ENCODE results near the gene TNFRSF1B.

TNFRSF1B gene

GRCh38 chr1:12208764-12209494, 42.1 kb downstream of the TNFRSF1B start:
- DNase-seq (ENCODE audit: low spot score): peak; percentile 88
- Histone ChIP-seq H2BK12ac (ENCODE audit: low read length) (no peak overlapping the region), H3K9me3 (replicated peaks in 1 of 2; ENCODE audit: control insufficient read depth in 2 of 2, insufficient read depth in 1 of 2, low read depth in 1 of 2, low read length in 2 of 2) (no peaks in the 10 kb centered on the region), H3K4ac (ENCODE audit: low read length) (no peak overlapping the region), H2BK15ac (ENCODE audit: low read length) (no peak overlapping the region), H2BK120ac (ENCODE audit: low read depth, low read length) (no peak overlapping the region), H2AFZ (ENCODE audit: low read length) (peak overlapping the region; percentile 62), H2BK5ac (ENCODE audit: low read length) (no peak overlapping the region), H3K27me3 (ENCODE audit: control insufficient read depth in 3 of 3, insufficient read depth in 3 of 3, low read depth in 1 of 3, low read length in 3 of 3) (peaks cover 0 to 2% (median 0%) of the 10 kb centered on the region in 3 experiments), H4K8ac (ENCODE audit: low read depth, low read length) (no peak overlapping the region), H2AK5ac (ENCODE audit: low read depth, low read length) (peak overlapping the region; percentile 28), H3K9ac (ENCODE audit: low read depth, low read length, poor library complexity) (no peak overlapping the region), H3K18ac (ENCODE audit: low read length) (peak overlapping the region; percentile 22), H4K91ac (ENCODE audit: low read depth, low read length, poor library complexity) (no peak overlapping the region), H3K4me3 (ENCODE audit: low read length in 2 of 2) (no peak overlapping the region), H3K4me2 (ENCODE audit: insufficient read depth, low read length, poor library complexity, severe bottlenecking) (no peak overlapping the region), H3K4me1 (ENCODE audit: control insufficient read depth in 2 of 2, insufficient read depth in 1 of 2, low read depth in 1 of 2, low read length in 2 of 2) (peaks cover 8 to 11% of the 10 kb centered on the region in 2 donors), H3K23ac (ENCODE audit: low read depth, low read length, poor library complexity) (no peak overlapping the region), H3K36me3 (replicated peaks in 1 of 2; ENCODE audit: control insufficient read depth in 2 of 2, insufficient read depth in 2 of 2, low read length in 2 of 2) (no peaks in the 10 kb centered on the region), H3K14ac (ENCODE audit: low read length) (no peak overlapping the region), H3K27ac (replicated peaks; ENCODE audit: low read length) (no peak overlapping the region), H3K79me1 (ENCODE audit: low read depth, low read length) (no peaks in the 10 kb centered on the region)
- WGBS, 2 donors (ENCODE audit: extremely low coverage in 2 of 2, insufficient read length in 2 of 2, insufficient replicate concordance in 1 of 2): no CpG with 5 or more reads among the region's 14 CpGs

DNA sequence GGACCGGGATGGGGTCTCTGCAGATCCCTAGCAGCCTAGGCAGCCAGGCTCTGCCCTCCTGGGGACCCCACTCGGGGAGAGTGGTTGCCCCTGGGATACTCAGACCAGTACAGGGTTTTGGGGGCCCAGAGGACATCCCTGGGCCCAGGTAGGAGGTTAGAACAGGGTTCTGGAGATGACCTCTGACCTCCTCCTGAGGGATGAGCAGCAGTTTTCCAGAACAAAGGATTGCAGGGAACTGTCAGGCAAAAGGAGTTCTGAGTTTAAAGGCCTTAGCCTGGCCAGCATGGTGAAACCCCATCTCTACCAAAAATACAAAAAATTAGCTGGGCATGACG, 42.7 kb downstream of the TNFRSF1B start:
- Histone ChIP-seq H2AK5ac (ENCODE audit: low read depth, low read length) (peak overlapping the region; percentile 28), H2AFZ (ENCODE audit: low read length) (peak overlapping the region; percentile 6), H3K14ac (ENCODE audit: low read length) (no peak overlapping the region), H4K8ac (ENCODE audit: low read depth, low read length) (no peak overlapping the region), H3K23ac (ENCODE audit: low read depth, low read length, poor library complexity) (no peak overlapping the region), H3K36me3 (replicated peaks in 1 of 2; ENCODE audit: control insufficient read depth in 2 of 2, insufficient read depth in 2 of 2, low read length in 2 of 2) (no peaks in the 10 kb centered on the region), H3K27ac (replicated peaks; ENCODE audit: low read length) (no peak overlapping the region), H3K27me3 (ENCODE audit: control insufficient read depth in 3 of 3, insufficient read depth in 3 of 3, low read depth in 1 of 3, low read length in 3 of 3) (peaks cover 0 to 6% (median 0%) of the 10 kb centered on the region in 3 experiments), H2BK15ac (ENCODE audit: low read length) (no peak overlapping the region), H3K9me3 (replicated peaks in 1 of 2; ENCODE audit: control insufficient read depth in 2 of 2, insufficient read depth in 1 of 2, low read depth in 1 of 2, low read length in 2 of 2) (no peaks in the 10 kb centered on the region), H2BK120ac (ENCODE audit: low read depth, low read length) (no peak overlapping the region), H2BK12ac (ENCODE audit: low read length) (no peak overlapping the region), H3K9ac (ENCODE audit: low read depth, low read length, poor library complexity) (no peak overlapping the region), H3K18ac (ENCODE audit: low read length) (peak overlapping the region; percentile 22), H3K4me3 (ENCODE audit: low read length in 2 of 2) (no peak overlapping the region), H3K4ac (ENCODE audit: low read length) (no peak overlapping the region), H3K4me1 (ENCODE audit: control insufficient read depth in 2 of 2, insufficient read depth in 1 of 2, low read depth in 1 of 2, low read length in 2 of 2) (peaks cover 4 to 9% of the 10 kb centered on the region in 2 donors), H4K91ac (ENCODE audit: low read depth, low read length, poor library complexity) (no peak overlapping the region), H3K79me1 (ENCODE audit: low read depth, low read length) (no peaks in the 10 kb centered on the region), H2BK5ac (ENCODE audit: low read length) (no peak overlapping the region), H3K4me2 (ENCODE audit: insufficient read depth, low read length, poor library complexity, severe bottlenecking) (no peak overlapping the region)
- DNase-seq (ENCODE audit: low spot score): no peak
- WGBS, 2 donors (ENCODE audit: extremely low coverage in 2 of 2, insufficient read length in 2 of 2, insufficient replicate concordance in 1 of 2): no CpG with 5 or more reads among the region's 3 CpGs

- no peak overlapping the region for H2AFZ ChIP-seq (ENCODE audit: low read length)
- peak overlapping the region; percentile 17 for H3K23ac ChIP-seq (ENCODE audit: low read depth, low read length, poor library complexity)
- H2BK5ac ChIP-seq (ENCODE audit: low read length): peak overlapping the region; percentile 90
- H3K4me3 ChIP-seq (ENCODE audit: low read length in 2 of 2): no peak overlapping the region
- no peak overlapping the region for H3K4me2 ChIP-seq (ENCODE audit: insufficient read depth, low read length, poor library complexity, severe bottlenecking)
- H3K9ac ChIP-seq (ENCODE audit: low read depth, low read length, poor library complexity): no peak overlapping the region
- H3K4me1 ChIP-seq (ENCODE audit: control insufficient read depth in 2 of 2, insufficient read depth in 1 of 2, low read depth in 1 of 2, low read length in 2 of 2): no peaks in the 10 kb centered on the region
- H3K9me3 ChIP-seq (replicated peaks in 1 of 2; ENCODE audit: control insufficient read depth in 2 of 2, insufficient read depth in 1 of 2, low read depth in 1 of 2, low read length in 2 of 2): peaks cover 7 to 17% of the 10 kb centered on the region in 2 donors
- peak overlapping the region; percentile 62 for H3K18ac ChIP-seq (ENCODE audit: low read length)
- H3K14ac ChIP-seq (ENCODE audit: low read length): peak overlapping the region; percentile 40
- H3K27me3 ChIP-seq (ENCODE audit: control insufficient read depth in 3 of 3, insufficient read depth in 3 of 3, low read depth in 1 of 3, low read length in 3 of 3): peaks cover 0 to 10% (median 0%) of the 10 kb centered on the region in 3 experiments
- no peak overlapping the region for H4K8ac ChIP-seq (ENCODE audit: low read depth, low read length)
- H2BK120ac ChIP-seq (ENCODE audit: low read depth, low read length): no peak overlapping the region
- no peak overlapping the region for H3K27ac ChIP-seq (replicated peaks; ENCODE audit: low read length)
- no peak overlapping the region for H2BK15ac ChIP-seq (ENCODE audit: low read length)
- H2AK5ac ChIP-seq (ENCODE audit: low read depth, low read length): peak overlapping the region; percentile 14
- no peak overlapping the region for H2BK12ac ChIP-seq (ENCODE audit: low read length)
- no peak overlapping the region for H4K91ac ChIP-seq (ENCODE audit: low read depth, low read length, poor library complexity)
- H3K4ac ChIP-seq (ENCODE audit: low read length): no peak overlapping the region
- H3K36me3 ChIP-seq (replicated peaks in 1 of 2; ENCODE audit: control insufficient read depth in 2 of 2, insufficient read depth in 2 of 2, low read length in 2 of 2): no peaks in the 10 kb centered on the region
- no CpG with 5 or more reads among the region's 12 CpGs for WGBS, 2 donors (ENCODE audit: extremely low coverage in 2 of 2, insufficient read length in 2 of 2, insufficient replicate concordance in 1 of 2)
- H3K79me1 ChIP-seq (ENCODE audit: low read depth, low read length): no peaks in the 10 kb centered on the region
- DNase-seq (ENCODE audit: low spot score): no peak
Measured at GRCh38 chr1:12215118-12215961, 48.5 kb downstream of the TNFRSF1B start.

DNA sequence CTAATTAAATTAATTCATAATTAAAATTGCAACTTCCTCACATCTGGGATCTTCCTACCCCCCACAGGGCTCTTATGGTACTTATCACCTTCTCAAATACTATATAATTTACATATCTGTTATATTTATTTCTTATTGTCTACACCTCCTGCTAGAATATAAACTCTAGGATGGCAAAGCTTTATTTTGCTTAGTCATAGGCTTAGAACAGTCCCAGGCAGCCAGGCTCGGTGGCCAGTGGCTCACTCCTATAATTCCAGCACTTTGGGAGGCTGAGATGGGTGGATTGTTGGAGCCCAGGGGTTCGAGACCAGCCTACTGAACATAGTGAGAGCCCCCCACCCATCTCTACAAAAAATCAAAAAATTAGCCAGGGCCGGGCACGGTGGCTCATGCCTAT, 53.0 kb downstream of the TNFRSF1B start:
- H3K4me1 ChIP-seq (ENCODE audit: control insufficient read depth in 2 of 2, insufficient read depth in 1 of 2, low read depth in 1 of 2, low read length in 2 of 2): no peaks in the 10 kb centered on the region
- no peak overlapping the region for H4K91ac ChIP-seq (ENCODE audit: low read depth, low read length, poor library complexity)
- WGBS, 2 donors (ENCODE audit: extremely low coverage in 2 of 2, insufficient read length in 2 of 2, insufficient replicate concordance in 1 of 2): no CpG with 5 or more reads among the region's 4 CpGs

More for the DNA sequence above, 53.0 kb downstream of the TNFRSF1B start:
- no peak overlapping the region for H2BK120ac ChIP-seq (ENCODE audit: low read depth, low read length)
- H3K27me3 ChIP-seq (ENCODE audit: control insufficient read depth in 3 of 3, insufficient read depth in 3 of 3, low read depth in 1 of 3, low read length in 3 of 3): peaks cover 0 to 3% (median 0%) of the 10 kb centered on the region in 3 experiments
- H3K79me1 ChIP-seq (ENCODE audit: low read depth, low read length): no peaks in the 10 kb centered on the region
- no peak overlapping the region for H3K23ac ChIP-seq (ENCODE audit: low read depth, low read length, poor library complexity)
- H3K9me3 ChIP-seq (replicated peaks in 1 of 2; ENCODE audit: control insufficient read depth in 2 of 2, insufficient read depth in 1 of 2, low read depth in 1 of 2, low read length in 2 of 2): peaks cover 11 to 23% of the 10 kb centered on the region in 2 donors
- no peak overlapping the region for H3K27ac ChIP-seq (replicated peaks; ENCODE audit: low read length)
- no peak for DNase-seq (ENCODE audit: low spot score)
- H4K8ac ChIP-seq (ENCODE audit: low read depth, low read length): no peak overlapping the region
- H3K18ac ChIP-seq (ENCODE audit: low read length): no peak overlapping the region
- no peak overlapping the region for H2BK12ac ChIP-seq (ENCODE audit: low read length)
- H2BK15ac ChIP-seq (ENCODE audit: low read length): no peak overlapping the region
- H2AK5ac ChIP-seq (ENCODE audit: low read depth, low read length): no peak overlapping the region
- no peak overlapping the region for H3K4me3 ChIP-seq (ENCODE audit: low read length in 2 of 2)
- no peak overlapping the region for H3K14ac ChIP-seq (ENCODE audit: low read length)
- no peak overlapping the region for H3K4me2 ChIP-seq (ENCODE audit: insufficient read depth, low read length, poor library complexity, severe bottlenecking)
- H3K9ac ChIP-seq (ENCODE audit: low read depth, low read length, poor library complexity): no peak overlapping the region
- no peak overlapping the region for H2BK5ac ChIP-seq (ENCODE audit: low read length)
- no peaks in the 10 kb centered on the region for H3K36me3 ChIP-seq (replicated peaks in 1 of 2; ENCODE audit: control insufficient read depth in 2 of 2, insufficient read depth in 2 of 2, low read length in 2 of 2)
- H3K4ac ChIP-seq (ENCODE audit: low read length): no peak overlapping the region
- no peak overlapping the region for H2AFZ ChIP-seq (ENCODE audit: low read length)

All from neuronal stem cell (in vitro differentiated cells).